WTC11 (cell line): Measurements from ENCODE around the gene CAMSAP1. TPM values are rescaled to one million over a fixed set of nuclear protein-coding genes. Genes with fewer than 3 reads are reported as not detected.

Experiments
- ATAC-seq: fragments of 200-7000 bp; cut with Tn5 transposase; 2 replicates; pipeline ENCODE4 v1.10.0; 2021; ENCODE audit warnings: mild to moderate bottlenecking, moderate library complexity
- CTCF ChIA-PET: fragments of 300-600 bp; sonication (Branson Sonifier 250); formaldehyde crosslinking; loops from one replicate; lab custom pipeline; 2021; ENCODE audit warnings: antibody characterized with exemption; lab: Charles Lee
- POLR2A ChIA-PET: fragments of 350-600 bp; sonication (Branson Sonifier 250); formaldehyde crosslinking; loops from one replicate; lab custom pipeline; 2021; ENCODE audit warnings: antibody characterized with exemption; lab: Charles Lee
- DNase-seq: peaks from one replicate; pipeline ENCODE4 v3.0.0; 2021; ENCODE audit warnings: low spot score
- H3K27ac Mint-ChIP-seq: 2 replicates; pipeline ENCODE4 v1.8.0; 2021; ENCODE audit warnings: mixed read lengths
- H3K27me3 Mint-ChIP-seq: 2 replicates; pipeline ENCODE4 v1.8.0; 2021; ENCODE audit warnings: low read depth, mild to moderate bottlenecking, moderate library complexity, mixed read lengths
- H3K36me3 Mint-ChIP-seq: 2 replicates; pipeline ENCODE4 v1.8.0; 2021; ENCODE audit warnings: mixed read lengths
- H3K4me1 Mint-ChIP-seq: 2 replicates; pipeline ENCODE4 v1.8.0; 2022; ENCODE audit warnings: mixed read lengths
- H3K4me3 Mint-ChIP-seq: 2 replicates; pipeline ENCODE4 v1.8.0; 2021; ENCODE audit warnings: mild to moderate bottlenecking, moderate library complexity, mixed read lengths
- H3K9me3 Mint-ChIP-seq: 2 replicates; pipeline ENCODE4 v1.8.0; 2021; ENCODE audit warnings: mixed read lengths
- CREB1 ChIP-seq: sonication (generic); formaldehyde crosslinking; IDR thresholded peaks from 2 replicates; pipeline ENCODE4 v1.8.0; 2023; ENCODE audit warnings: mild to moderate bottlenecking, missing genetic modification reagents
- E2F4 ChIP-seq: sonication (generic); formaldehyde crosslinking; IDR thresholded peaks from 2 replicates; pipeline ENCODE4 v1.8.1; 2022; ENCODE audit warnings: low read depth, mild to moderate bottlenecking, moderate library complexity, missing genetic modification reagents, borderline replicate concordance
- MAX ChIP-seq: sonication (generic); formaldehyde crosslinking; IDR thresholded peaks from 2 replicates; pipeline ENCODE4 v1.8.0; 2022; ENCODE audit warnings: mild to moderate bottlenecking, missing genetic modification reagents
- MXD4 ChIP-seq: fragments of 250-450 bp; sonication (Bioruptor Pico); IDR thresholded peaks from 2 replicates; pipeline ENCODE4 v1.8.0; 2021; ENCODE audit warnings: mild to moderate bottlenecking, moderate library complexity, borderline replicate concordance
- NFYB ChIP-seq: sonication (generic); formaldehyde crosslinking; conservative IDR thresholded peaks from 2 replicates; pipeline ENCODE4 v1.8.0; 2022; ENCODE audit warnings: low read depth, missing genetic modification reagents
- OVOL2 ChIP-seq: fragments of 250-450 bp; sonication (Bioruptor Pico); IDR thresholded peaks from 2 replicates; pipeline ENCODE4 v1.9.0; 2021; ENCODE audit warnings: mild to moderate bottlenecking, borderline replicate concordance
- RELA ChIP-seq: sonication (generic); formaldehyde crosslinking; IDR thresholded peaks from 2 replicates; pipeline ENCODE4 v1.8.1; 2022; ENCODE audit warnings: missing genetic modification reagents, mild to moderate bottlenecking, borderline replicate concordance
- RORB ChIP-seq: fragments of 250-450 bp; sonication (Bioruptor Pico); IDR thresholded peaks from 2 replicates; pipeline ENCODE4 v1.9.0; 2021; ENCODE audit warnings: mild to moderate bottlenecking
- TCF7 ChIP-seq: sonication (generic); formaldehyde crosslinking; IDR thresholded peaks from 2 replicates; pipeline ENCODE4 v1.8.0; 2022; ENCODE audit warnings: mild to moderate bottlenecking, low read depth, missing genetic modification reagents, moderate library complexity
- TEAD4 ChIP-seq: sonication (generic); formaldehyde crosslinking; IDR thresholded peaks from 2 replicates; pipeline ENCODE4 v1.8.0; 2022; ENCODE audit warnings: mild to moderate bottlenecking, missing genetic modification reagents
- TP53 ChIP-seq: sonication (generic); formaldehyde crosslinking; IDR thresholded peaks from 2 replicates; pipeline ENCODE4 v1.8.1; 2023; ENCODE audit warnings: mild to moderate bottlenecking, missing genetic modification reagents
- ZNF219 ChIP-seq: sonication (generic); formaldehyde crosslinking; IDR thresholded peaks from 2 replicates; pipeline ENCODE4 v1.8.0; 2023; ENCODE audit warnings: missing genetic modification reagents, mild to moderate bottlenecking, borderline replicate concordance
- ZNF232 ChIP-seq: sonication (generic); formaldehyde crosslinking; IDR thresholded peaks from 2 replicates; pipeline ENCODE4 v1.8.0; 2022; ENCODE audit warnings: mild to moderate bottlenecking, missing genetic modification reagents
- ZNF263 ChIP-seq: sonication (generic); formaldehyde crosslinking; IDR thresholded peaks from 2 replicates; pipeline ENCODE4 v1.8.1; 2022; ENCODE audit warnings: low read depth, mild to moderate bottlenecking, moderate library complexity, missing genetic modification reagents
- ZNF396 ChIP-seq: fragments of 250-450 bp; sonication (Bioruptor Pico); IDR thresholded peaks from 2 replicates; pipeline ENCODE4 v1.8.0; 2021; ENCODE audit warnings: mild to moderate bottlenecking, moderate library complexity, borderline replicate concordance
- ZNF512 ChIP-seq: sonication (generic); formaldehyde crosslinking; IDR thresholded peaks from 2 replicates; pipeline ENCODE4 v1.8.1; 2022; ENCODE audit warnings: missing genetic modification reagents, borderline replicate concordance
- total RNA-seq: library from RNA; stranded (reverse); gene quantifications from 3 replicates; pipeline ENCODE4 v1.2.3, GENCODE V29; 2021
- TF ChIP-seq, protein P1 (sequence below): sonication (generic); formaldehyde crosslinking; IDR thresholded peaks from 2 replicates; pipeline ENCODE4 v1.8.1; 2023; ENCODE audit warnings: mild to moderate bottlenecking, missing genetic modification reagents, moderate library complexity
- TF ChIP-seq, protein P2 (sequence below): fragments of 250-450 bp; sonication (Bioruptor Pico); IDR thresholded peaks from 2 replicates; pipeline ENCODE4 v1.9.0; 2021; ENCODE audit warnings: moderate library complexity, mild to moderate bottlenecking, inconsistent platforms, borderline replicate concordance
- TF ChIP-seq, protein P3 (sequence below): sonication (generic); formaldehyde crosslinking; IDR thresholded peaks from 2 replicates; pipeline ENCODE4 v1.8.0; 2023; ENCODE audit warnings: missing genetic modification reagents
- TF ChIP-seq, protein P4 (sequence below): fragments of 250-450 bp; sonication (Bioruptor Pico); IDR thresholded peaks from 2 replicates; pipeline ENCODE4 v1.8.0; 2021; ENCODE audit warnings: mild to moderate bottlenecking
- TF ChIP-seq, protein P5 (sequence below): sonication (generic); formaldehyde crosslinking; IDR thresholded peaks from 2 replicates; pipeline ENCODE4 v1.8.0; 2022; ENCODE audit warnings: mild to moderate bottlenecking, missing genetic modification reagents
- TF ChIP-seq, protein P6 (sequence below): sonication (generic); formaldehyde crosslinking; IDR thresholded peaks from 2 replicates; pipeline ENCODE4 v1.8.1; 2023; ENCODE audit warnings: mild to moderate bottlenecking, missing genetic modification reagents

Gene CAMSAP1
- total RNA-seq, 1 experiment from 2014 or later: 40.5 TPM

GRCh38 chr9:135766251-135766650 lies 141.1 kb downstream of the CAMSAP1 start (continued):
- TF ChIP-seq OVOL2: no peak
- TF ChIP-seq, protein P1, sequence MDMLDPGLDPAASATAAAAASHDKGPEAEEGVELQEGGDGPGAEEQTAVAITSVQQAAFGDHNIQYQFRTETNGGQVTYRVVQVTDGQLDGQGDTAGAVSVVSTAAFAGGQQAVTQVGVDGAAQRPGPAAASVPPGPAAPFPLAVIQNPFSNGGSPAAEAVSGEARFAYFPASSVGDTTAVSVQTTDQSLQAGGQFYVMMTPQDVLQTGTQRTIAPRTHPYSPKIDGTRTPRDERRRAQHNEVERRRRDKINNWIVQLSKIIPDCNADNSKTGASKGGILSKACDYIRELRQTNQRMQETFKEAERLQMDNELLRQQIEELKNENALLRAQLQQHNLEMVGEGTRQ (CRISPR knock-in tag): no peak

DNA sequence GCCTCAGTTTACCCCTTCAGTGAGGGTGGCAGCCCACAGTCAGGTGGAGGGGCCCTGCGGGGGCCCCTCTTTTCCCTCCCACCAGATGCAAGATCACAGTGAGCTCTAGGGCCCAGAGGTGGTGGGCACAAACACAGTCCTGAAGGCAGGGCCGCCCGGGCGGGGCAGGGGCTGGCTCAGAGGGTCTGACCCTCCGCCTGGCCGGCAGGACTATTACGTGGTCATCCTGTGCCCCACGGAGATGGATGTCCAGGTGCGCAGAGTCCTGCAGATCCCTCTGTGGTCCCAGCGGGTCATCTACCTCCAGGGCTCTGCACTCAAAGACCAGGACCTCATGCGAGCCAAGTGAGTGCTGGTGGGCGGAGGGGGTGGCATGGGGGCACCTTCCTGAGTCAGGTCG lies 141.9 kb downstream of the CAMSAP1 start:
- Mint-ChIP-seq H3K36me3 (no peaks in the 10 kb centered on the region), H3K27me3 (no peaks in the 10 kb centered on the region), H3K27ac (no peak overlapping the region)
- TF ChIP-seq, protein P2, sequence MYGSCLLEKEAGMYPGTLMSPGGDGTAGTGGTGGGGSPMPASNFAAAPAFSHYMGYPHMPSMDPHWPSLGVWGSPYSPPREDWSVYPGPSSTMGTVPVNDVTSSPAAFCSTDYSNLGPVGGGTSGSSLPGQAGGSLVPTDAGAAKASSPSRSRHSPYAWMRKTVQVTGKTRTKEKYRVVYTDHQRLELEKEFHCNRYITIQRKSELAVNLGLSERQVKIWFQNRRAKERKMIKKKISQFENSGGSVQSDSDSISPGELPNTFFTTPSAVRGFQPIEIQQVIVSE (CRISPR knock-in tag): no peak
- TF ChIP-seq RELA (CRISPR knock-in tag) (no peak), ZNF512 (CRISPR knock-in tag) (no peak), NFYB (no peak), ZNF396 (CRISPR knock-in tag) (no peak), ZNF232 (CRISPR knock-in tag) (no peak), MAX (CRISPR knock-in tag) (no peak), CREB1 (CRISPR knock-in tag) (no peak), MXD4 (no peak), ZNF219 (CRISPR knock-in tag) (no peak), TEAD4 (no peak), TP53 (CRISPR knock-in tag) (no peak), ZNF263 (no peak)
- TF ChIP-seq, protein P3, sequence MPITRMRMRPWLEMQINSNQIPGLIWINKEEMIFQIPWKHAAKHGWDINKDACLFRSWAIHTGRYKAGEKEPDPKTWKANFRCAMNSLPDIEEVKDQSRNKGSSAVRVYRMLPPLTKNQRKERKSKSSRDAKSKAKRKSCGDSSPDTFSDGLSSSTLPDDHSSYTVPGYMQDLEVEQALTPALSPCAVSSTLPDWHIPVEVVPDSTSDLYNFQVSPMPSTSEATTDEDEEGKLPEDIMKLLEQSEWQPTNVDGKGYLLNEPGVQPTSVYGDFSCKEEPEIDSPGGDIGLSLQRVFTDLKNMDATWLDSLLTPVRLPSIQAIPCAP (CRISPR knock-in tag): no peak
- TF ChIP-seq, protein P4, sequence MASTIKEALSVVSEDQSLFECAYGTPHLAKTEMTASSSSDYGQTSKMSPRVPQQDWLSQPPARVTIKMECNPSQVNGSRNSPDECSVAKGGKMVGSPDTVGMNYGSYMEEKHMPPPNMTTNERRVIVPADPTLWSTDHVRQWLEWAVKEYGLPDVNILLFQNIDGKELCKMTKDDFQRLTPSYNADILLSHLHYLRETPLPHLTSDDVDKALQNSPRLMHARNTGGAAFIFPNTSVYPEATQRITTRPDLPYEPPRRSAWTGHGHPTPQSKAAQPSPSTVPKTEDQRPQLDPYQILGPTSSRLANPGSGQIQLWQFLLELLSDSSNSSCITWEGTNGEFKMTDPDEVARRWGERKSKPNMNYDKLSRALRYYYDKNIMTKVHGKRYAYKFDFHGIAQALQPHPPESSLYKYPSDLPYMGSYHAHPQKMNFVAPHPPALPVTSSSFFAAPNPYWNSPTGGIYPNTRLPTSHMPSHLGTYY (CRISPR knock-in tag): no peak
- TF ChIP-seq, protein P5, sequence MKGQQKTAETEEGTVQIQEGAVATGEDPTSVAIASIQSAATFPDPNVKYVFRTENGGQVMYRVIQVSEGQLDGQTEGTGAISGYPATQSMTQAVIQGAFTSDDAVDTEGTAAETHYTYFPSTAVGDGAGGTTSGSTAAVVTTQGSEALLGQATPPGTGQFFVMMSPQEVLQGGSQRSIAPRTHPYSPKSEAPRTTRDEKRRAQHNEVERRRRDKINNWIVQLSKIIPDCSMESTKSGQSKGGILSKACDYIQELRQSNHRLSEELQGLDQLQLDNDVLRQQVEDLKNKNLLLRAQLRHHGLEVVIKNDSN (CRISPR knock-in tag): no peak
- TF ChIP-seq, all 79 proteins: peak for 0
- Mint-ChIP-seq H3K4me3 (no peak overlapping the region), H3K9me3 (peaks cover 8% of the 10 kb centered on the region; the same call in 1 of the 2 replicates), H3K4me1 (no peaks in the 10 kb centered on the region)
- ATAC-seq (no peak), DNase-seq (no peak)
- POLR2A ChIA-PET: no interaction called here
- CTCF ChIA-PET: no interaction called here

DNA sequence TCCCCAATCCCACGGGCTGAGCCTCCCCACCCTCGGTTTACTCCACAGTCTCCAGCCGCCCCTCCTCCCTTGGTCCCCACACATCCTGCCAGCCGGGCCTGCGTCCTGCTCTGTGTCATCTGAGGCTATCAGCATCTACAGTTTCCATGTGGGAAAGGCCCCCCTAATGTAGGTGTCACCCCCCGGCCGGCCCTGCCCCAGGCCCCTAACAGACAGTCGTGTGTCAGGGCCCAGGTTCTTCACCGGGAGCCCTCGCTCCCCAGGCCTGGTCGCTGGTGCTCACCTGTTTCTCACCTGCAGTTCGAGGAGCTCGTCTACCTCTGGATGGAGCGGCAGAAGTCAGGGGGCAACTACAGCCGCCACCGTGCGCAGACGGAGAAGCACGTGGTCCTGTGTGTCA lies 142.6 kb downstream of the CAMSAP1 start:
- peaks cover 8% of the 10 kb centered on the region; the same call in 1 of the 2 replicates for H3K9me3 Mint-ChIP-seq
- DNase-seq: no peak
- no peak overlapping the region for H3K27ac Mint-ChIP-seq
- no peaks in the 10 kb centered on the region for H3K27me3 Mint-ChIP-seq
- no peak for ATAC-seq
- no peaks in the 10 kb centered on the region for H3K36me3 Mint-ChIP-seq
- no peaks in the 10 kb centered on the region for H3K4me1 Mint-ChIP-seq
- POLR2A ChIA-PET: no interaction called here
- no peak overlapping the region for H3K4me3 Mint-ChIP-seq
- CTCF ChIA-PET: interaction anchor here (2.0 kb wide), 1 partner anchor 33 kb away, joined by 6 read pairs; no protein-coding TSS in a partner anchor
- TF ChIP-seq E2F4 (CRISPR knock-in tag): no peak
- no peak for TF ChIP-seq TCF7
- TF ChIP-seq, protein P6, sequence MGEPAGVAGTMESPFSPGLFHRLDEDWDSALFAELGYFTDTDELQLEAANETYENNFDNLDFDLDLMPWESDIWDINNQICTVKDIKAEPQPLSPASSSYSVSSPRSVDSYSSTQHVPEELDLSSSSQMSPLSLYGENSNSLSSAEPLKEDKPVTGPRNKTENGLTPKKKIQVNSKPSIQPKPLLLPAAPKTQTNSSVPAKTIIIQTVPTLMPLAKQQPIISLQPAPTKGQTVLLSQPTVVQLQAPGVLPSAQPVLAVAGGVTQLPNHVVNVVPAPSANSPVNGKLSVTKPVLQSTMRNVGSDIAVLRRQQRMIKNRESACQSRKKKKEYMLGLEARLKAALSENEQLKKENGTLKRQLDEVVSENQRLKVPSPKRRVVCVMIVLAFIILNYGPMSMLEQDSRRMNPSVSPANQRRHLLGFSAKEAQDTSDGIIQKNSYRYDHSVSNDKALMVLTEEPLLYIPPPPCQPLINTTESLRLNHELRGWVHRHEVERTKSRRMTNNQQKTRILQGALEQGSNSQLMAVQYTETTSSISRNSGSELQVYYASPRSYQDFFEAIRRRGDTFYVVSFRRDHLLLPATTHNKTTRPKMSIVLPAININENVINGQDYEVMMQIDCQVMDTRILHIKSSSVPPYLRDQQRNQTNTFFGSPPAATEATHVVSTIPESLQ (CRISPR knock-in tag): no peak
- TF ChIP-seq RORB (CRISPR knock-in tag): no peak
